GM18870 (cell line): ENCODE data around the gene OTUD3.
"Not testable (repeated sequence)": the region's sequence is repeated elsewhere in the genome, so short reads cannot be mapped to it uniquely, and the experiment has no call there.

Experiments
- ATAC-seq: cut with Tn5 transposase; IDR thresholded peaks from one replicate; pipeline ENCODE4 v1.9.1; 2021; ENCODE audit warnings: moderate library complexity; ENCODE audit not compliant: unreplicated experiment

The OTUD3 gene

DNA sequence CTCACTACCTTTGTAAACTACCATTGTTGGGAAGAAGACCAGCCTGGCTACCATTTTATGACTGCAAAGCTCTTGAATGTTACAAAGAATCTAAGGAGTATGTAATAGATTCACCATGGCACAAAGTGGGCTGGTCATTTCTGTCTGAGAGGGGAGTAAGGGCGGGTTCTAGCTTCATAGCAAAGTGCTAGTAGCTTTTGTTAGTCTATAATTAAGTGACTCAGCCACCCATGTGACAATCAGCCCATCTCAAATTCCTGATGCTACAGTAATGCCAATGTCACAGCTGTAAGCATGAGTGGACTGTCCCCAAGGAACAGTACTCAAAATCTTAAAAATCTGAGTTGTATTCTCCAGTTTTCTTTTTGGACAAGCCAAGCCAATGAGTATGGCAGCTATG is 15.4 kb upstream of the OTUD3 start:
- ATAC-seq, result no peak

DNA sequence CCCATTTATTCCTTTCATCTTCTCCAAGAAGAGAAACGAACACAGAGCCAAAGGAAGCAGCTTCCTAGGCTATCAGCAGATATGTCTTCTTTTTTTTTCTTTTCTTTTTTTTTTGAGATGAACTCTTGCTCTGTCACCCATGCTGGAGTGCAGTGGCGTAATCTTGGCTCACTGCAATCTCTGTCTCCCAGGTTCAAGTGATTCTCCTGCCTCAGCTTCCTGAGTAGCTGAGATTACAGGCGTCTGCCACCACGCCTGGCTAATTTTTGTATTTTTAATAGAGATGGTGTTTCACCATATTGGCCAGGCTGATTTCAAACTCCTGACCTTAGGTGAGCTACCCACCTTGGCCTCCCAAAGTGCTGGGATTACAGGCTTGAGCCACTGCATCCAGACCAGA is 13.6 kb upstream of the OTUD3 start:
- not testable (repeated sequence) for ATAC-seq

DNA sequence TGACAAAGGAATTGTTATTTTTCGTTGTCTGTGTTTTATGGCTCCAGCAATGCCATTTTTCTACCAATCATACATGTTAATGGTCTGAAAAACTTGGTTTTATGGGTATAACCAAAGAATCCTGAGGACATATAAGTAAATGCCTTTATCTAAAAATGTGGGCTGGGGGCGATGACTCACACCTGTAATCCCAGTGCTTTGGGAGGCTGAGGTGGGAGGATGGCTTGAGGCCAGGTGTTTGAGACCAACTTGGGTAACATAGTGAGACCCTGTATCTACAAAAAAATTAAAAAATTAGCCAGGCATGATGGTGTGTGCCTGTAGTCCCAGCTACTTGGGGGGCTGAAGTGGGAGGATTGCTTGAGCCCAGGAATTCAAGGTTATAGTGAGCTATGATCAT is 12.7 kb upstream of the OTUD3 start:
- not testable (repeated sequence) for ATAC-seq

DNA sequence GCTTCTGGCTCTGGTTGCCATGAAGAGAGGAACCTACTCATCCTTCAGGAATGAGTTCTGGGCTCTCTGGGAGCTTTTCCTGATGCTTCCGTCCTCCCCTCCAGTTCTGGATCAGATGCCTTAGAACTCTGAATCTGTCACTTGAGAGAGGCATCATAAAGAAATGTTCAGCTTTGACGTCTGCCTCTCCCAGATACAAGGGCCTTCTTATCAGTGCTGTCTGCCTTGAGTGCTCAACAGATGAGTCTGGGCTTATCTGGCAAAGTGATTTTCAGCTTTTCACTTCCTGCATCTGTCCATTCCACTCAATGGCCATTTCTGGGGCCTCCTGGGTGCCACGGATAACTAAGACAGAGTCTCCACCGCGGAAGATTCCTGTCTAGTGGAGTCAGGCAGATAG is 12.3 kb upstream of the OTUD3 start:
- ATAC-seq, result no peak

DNA sequence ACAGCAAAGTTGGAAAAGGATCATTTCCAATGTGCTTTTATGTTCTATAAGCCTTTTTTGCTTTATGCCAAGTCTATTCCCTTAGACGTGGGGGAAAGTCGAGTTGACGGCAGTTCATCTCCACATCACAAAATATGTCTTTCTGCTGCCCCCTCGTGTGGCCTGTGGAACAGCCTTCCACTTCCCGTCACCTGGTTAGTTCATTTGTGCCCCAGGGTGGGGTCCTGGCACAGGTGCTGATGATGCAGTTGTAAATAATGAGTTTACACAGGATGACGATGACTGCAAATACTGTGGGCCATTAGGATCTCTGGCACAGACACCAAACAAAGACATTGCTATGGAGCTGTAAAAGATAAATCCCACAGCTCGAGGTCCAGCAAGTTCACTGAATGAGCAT is 10.0 kb upstream of the OTUD3 start:
- no peak for ATAC-seq

DNA sequence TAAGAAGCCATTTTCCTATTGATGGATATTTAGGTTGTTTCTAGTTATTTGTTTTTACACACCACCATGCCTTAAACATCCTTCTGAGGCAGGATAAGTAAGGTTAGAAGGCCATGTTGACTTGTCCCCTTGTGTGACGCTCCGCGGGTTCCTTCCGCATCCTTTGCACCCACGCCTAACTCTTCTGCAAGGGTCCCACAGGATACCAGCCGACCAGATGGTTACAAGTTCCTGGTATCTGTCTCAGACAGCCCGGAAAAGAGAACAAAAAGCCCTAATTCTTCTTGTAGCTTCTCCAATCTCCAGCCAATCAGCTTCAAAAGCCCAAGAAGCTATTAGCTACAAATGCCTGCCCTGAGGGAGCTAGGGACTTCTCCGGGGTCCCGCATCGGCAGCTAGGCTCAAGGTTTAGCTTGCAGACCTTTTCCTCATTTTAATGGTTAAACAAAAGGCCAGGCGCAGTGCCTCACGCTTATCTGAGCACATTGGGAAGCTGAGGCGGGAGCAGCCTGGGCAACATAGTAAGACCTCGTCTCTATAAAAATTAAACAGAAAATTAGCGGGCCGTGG is 4.9 kb upstream of the OTUD3 start:
- no peak for ATAC-seq

DNA sequence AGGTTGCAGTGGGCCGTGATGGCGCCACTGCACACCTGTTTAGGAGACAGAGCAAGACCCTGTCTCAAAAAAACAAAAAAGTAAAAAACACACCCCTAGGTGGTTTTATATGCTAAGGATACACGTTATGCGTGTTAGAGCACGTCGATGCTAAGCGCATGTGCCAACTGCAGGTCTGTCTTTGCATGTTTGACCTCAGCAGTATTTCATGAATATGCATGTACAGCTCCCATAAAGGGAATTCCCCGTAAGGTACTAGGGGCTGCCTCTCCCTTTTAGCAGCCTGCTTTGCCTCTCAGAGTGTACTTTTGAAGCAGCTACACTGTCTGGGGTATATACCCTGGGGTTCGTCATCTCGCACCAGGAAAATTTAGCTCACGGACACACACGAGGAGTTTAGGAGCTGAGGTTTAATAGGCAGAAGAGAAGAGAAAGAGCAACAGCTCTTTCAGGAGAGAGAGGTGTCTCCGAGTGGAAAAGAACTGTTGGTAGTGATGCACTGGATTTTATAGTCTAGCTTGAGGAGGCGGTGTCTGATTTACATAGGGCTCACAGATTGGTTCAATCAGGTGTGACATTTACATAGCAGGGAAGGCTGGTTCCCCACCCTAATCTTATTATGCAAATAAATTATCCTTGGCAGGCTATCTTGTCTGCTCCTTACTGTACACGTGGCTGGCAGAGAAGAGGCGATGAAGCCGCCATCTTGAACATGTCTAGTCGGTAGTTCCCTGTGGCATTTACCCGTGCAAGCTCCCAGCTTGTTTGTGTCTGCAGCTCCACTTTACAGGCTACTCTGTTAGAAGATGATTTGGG is 4.2 kb upstream of the OTUD3 start:
- no peak for ATAC-seq

DNA sequence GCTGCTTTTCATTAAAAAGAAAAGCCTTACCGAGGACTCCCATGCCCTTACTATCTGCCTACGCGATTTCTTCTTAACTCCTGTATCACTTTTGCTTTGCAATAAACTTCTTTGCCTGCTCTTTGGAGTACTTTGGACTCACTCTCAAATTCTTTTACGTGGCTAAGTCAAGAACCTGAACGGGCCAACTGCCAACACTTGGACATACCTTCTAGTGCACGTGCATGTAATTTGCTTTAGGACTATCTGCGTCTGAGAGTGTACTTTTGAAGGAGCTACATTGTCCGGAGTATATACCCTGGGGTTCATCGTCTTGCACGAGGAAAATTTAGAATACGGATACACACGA is 3.6 kb upstream of the OTUD3 start:
- ATAC-seq, result no peak

DNA sequence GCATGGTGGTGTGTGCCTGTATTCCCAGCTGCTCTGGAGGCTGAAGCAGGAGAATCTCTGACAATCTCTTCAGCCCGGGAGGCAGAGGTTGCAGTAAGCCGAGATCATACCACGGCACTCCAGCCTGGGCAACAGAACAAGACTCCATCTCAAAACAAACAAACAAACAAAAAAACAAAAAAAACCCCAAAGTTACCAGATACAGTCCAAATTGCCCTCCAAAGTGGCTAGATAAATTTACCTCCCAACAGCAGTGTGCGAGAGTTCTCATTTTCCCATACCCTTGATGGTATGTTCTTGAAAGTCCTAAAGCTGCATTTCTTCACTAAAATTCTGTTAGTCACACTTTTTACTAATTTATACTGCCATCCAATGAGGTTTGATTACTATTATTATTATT is 3.0 kb upstream of the OTUD3 start:
- no peak for ATAC-seq

DNA sequence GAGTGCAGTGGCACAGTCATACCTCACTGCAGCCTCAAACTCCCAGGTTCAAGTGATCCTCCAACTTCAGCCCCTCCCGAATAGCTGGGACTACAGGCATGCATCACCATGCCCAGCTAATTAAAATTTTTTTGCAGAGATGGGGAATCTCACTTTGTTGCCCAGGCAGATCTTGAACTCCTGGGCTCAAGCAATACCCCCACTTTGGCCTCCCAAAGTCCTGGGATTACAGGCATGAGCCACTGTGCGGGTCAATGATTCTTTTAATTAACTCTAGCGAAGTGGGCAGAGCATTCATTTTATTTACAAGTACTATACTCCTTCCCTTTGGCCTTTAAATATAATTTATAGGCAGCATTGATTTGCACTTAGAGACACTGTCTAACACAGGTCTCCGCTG is 2.5 kb upstream of the OTUD3 start:
- no peak for ATAC-seq

DNA sequence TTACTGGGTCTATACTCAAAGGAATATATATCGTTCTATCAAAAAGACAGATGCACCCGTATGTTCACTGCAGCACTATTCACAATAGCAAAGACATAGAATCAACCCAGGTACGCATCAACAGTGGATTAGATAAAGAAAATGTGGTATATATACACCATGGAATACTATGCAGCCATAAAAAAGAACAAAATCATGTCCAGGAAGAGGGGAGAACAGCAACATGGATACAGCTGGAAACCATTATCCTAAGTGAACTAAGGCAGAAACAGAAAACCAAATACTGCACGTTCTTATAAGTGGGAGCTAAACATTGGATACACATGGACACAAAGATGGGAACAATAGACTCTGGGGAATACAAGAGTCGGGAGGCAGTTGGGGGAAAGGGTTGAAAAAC is 1.4 kb upstream of the OTUD3 start:
- not testable (repeated sequence) for ATAC-seq

DNA sequence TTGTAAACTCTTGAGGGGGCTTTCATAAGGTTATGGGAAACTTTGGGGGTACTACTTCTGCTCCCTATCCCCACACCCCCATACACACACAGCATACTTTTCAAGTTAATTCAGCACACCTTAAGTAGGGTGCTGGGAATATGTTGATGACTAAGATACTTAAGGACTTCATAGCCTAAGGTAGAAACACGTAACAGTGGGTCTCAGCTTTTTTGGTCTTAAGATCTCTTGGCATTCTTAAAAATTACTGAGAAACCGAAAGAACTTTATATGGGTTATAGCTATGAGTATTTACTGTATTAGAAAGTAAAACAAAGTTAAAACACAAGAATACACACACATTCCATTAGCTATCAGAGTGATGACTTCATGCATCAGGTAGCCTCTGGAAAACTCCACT is 2.1 kb downstream of the OTUD3 start:
- no peak for ATAC-seq

DNA sequence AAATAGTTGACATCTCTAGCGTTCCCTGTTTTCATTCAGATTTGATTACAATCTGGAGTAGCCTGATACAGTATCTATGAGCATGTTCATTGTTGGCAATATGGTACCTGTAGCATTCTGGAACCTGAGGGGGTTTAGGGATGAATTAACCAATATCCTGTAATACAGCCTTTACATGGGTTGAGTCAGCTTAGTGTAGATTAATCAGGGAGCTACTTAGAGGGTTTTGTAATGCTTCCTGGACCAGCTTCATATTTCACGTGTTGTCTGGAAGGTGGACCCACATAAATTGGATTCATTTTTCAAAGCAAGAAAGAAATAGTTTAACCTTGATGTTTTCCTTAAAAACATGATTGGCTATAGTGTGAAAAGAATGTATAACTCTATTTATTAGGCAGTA is 3.6 kb downstream of the OTUD3 start:
- ATAC-seq, result no peak

DNA sequence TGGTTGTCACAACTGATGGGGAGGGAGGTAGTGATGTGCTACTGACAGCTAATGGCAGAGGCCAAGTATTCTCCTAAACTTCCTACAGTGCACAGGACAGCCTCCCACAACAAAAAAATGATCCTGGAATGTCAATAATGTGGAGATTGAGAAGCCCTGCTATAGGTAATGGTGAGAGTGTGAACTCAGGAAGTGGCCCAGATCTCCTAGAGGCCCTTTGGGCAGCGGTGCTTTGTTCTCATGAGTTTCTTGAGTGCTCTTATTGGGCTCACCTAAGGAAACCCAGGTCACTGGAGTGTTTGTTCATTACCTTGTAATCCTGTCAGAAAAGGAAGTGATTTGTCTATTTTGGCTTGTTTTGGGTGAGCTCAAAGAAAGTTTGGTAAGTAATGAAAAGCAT is 5.9 kb downstream of the OTUD3 start:
- ATAC-seq, result no peak

DNA sequence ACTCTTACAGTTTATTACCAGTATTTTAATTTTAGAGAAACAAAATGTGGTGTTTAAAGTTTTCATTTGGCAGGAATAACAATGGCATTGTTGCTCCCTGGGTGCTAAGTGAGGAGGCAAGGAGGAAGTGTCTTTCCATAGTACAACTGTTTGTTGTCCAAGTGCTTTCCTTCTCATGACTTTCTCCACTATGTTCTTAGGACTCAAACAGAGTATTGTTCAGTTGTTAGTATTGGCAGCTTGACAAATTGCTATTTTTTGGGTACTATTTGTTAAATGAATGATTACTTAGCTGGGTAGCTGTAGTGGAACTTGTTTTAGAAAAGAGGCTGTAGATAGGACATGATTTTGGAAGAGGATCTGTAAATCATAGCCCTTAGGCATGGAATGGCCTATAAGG is 7.5 kb downstream of the OTUD3 start:
- no peak for ATAC-seq

DNA sequence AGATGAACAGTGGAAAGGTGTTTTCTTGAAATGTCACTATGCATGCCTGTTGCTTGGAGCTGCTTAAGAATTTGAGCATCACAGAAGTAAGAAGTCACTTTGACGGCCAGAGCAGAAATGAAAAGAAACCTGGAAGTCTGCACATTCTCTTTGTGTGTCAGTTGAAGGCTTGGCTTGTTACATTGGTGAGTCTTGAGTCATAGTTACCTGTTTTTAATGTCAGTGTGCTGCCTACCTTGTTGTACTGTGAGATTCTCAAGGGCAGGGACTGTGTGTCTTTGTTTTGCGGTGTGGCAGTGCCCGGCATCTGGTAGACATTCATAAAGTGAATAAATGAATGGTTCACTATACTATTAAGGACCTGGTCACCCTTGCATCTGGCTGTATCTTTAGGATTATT is 9.9 kb downstream of the OTUD3 start:
- no peak for ATAC-seq

DNA sequence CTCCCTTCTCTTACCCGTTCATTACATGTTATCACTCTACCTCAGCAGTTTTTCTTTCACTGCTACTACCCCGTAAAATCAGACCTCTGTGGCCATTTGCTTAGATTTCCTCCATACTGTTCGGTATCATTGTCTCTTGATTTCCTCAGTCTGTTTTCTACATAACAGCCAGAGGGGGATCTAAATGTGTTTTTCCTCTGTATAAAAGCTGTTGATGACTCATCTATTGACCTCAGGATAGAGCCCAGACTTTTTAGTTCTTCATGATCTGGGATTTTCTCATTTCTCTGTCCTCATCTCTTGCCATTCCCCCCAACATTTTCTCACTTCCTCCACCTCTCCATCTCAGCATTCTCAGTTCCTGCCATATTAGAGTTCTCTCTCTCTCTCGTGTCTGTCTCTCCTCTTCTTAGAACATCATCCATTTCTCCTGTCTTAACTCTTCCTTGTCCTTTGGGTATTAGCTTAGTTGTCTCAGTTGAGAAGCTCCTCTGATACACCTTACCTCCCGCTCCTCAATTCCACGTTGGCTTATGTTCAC is 10.5 kb downstream of the OTUD3 start:
- ATAC-seq, result no peak

DNA sequence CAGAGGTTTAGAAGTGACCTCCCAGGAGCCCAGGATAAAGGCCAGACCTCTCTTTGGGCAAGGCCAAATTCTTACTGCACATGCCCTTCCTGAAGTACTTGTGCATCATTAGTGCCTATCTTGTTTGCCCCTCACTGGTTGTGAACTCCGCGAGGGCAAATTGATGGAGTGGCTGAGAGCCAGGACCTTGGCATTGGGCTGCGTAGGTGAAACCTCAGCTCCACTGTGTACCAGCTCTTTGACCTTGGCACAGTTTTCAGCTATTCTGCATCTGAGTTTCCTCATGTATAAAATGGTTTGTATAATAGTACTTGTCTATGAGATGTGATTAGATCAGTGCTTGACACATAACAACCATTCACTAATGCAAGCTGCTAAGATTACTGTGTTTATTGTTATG is 11.5 kb downstream of the OTUD3 start:
- no peak for ATAC-seq

DNA sequence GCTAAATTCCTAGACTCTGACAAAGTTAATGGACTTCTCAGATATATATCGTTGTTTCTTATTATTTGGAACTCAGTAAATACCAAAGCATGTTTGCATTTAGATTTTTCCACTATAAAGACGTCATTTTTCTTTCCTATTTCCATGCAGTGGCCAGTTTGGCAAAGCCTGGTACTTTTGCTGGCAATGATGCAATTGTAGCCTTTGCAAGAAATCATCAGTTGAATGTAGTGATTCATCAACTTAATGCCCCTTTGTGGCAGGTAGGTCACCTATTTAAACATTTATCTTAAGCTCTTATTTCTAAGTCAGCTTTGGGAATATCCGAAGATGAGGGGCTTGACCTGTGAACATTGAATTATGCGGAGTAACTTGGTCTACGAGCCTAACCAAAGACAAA is 12.0 kb downstream of the OTUD3 start:
- no peak for ATAC-seq

DNA sequence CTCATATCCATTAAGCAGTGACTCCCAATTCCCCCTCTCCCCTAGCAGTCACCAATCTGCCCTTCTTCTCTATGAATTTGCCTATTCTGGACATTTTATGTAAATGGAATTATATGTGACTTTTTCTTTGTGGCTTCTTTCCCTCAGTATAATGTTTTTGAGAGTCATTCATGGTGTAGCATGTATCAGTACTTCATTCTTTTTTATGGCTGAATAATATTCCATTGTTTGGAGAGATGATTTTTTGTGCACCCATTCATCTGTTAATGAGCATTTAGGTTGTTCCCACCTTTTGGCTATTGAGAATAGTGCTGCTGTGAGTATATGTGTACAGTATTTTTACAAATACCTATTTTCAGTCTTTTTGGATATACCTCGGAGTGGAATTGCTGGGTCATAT is 19.5 kb downstream of the OTUD3 start:
- ATAC-seq, result no peak

DNA sequence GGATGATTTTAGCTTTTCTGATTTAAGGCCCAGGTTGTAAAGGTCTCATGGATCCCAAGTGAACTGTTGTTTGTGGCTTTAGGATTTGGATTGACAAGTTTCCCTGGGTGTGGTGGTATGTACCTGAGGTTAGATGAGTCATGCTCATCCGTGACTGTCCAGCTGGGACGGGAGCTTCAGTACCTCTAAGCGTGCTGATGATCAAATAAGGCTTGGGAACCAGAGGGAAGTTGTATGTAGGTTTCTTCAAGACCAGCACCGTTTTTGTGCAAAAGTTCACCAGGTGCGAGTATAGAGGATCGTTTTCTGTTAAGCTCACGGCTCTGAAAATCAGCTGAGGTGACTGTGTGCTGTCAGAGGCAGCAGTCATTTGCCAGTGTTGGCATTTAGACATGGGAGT is 21.4 kb downstream of the OTUD3 start:
- ATAC-seq, result no peak

DNA sequence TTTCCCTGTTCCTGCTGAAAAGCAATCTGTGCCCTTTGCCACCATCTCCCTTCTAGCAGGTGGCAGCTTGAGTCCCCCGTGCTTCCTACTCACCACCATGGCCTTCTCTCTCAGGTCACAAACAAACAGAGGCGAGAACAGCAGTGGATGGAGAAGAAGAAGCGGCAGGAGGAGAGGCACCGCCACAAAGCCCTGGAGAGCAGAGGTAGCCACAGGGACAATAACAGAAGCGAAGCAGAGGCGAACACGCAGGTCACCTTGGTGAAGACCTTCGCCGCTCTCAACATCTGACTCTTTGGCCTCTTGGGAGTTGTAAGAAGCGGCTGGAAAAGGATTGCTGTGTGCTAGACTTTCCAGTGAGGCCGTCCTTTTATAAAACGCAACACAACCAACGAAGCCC is 25.3 kb downstream of the OTUD3 start:
- ATAC-seq, result no peak

DNA sequence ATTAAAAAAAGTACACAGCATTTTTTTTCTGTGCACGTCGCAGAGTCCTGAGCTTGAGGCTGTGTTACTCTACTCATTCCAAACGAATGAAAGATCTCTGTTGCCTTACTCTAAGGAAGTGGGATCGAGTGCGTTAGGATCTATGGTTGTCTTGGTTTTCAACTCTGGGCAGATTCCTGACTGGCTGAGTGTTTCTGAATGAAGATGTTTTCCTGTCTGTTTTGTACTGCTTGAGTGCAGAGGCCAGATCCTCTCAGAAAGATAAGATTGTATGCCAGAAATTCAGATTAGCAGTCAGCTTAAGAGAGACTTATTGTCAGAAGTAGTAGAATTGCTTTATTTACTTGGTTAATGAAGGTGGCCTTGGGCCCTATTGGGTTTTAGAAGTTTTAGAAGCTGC is 27.2 kb downstream of the OTUD3 start:
- ATAC-seq, result no peak
